ENCODE results near the gene GLUL.

The GLUL gene

DNA sequence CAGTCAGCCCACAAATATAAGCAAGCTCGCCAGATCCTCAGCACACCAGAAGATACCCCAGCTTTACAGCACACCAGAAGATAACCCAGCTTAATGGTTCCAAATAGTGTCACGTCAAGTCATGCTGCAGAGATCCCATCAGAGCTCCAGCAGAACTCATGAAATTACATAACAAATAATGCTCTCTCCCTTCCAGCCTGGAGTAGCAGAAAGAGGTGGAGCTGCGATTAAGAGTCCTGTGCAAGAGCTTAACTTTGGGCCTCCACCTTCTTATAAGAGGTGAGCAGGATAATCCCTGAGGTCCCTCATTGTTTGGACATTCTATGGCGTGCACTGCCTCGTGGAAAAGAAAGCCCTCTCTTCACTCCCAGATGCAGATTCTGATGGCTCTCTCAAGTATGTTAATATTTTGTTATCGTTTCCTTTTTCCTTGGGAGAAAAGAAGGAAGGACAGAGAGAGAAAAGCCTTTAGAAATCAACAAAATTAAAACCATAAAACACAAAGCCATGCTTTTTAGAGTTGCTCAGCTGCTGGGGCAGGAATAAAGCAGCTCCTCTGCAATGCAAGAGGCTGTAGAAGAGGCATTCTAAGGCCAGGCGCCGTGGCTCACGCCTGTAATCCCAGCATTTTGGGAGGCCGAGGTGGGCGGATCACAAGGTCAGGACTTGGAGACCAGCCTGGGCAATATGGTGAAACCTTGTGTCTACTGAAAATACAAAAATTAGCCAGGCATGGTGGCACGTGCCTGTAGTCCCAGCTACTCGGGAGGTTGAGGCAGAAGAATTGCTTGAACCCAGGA lies 59.1 kb downstream of the GLUL start:
- DNase-seq (ENCODE audit: low read depth in 2 of 2) = no peak
- H3K4me3 ChIP-seq (replicated peaks in 1 of 2; ENCODE audit: low read depth in 2 of 2, low read length in 2 of 2) = no peak overlapping the region
- TF ChIP-seq, protein P1, sequence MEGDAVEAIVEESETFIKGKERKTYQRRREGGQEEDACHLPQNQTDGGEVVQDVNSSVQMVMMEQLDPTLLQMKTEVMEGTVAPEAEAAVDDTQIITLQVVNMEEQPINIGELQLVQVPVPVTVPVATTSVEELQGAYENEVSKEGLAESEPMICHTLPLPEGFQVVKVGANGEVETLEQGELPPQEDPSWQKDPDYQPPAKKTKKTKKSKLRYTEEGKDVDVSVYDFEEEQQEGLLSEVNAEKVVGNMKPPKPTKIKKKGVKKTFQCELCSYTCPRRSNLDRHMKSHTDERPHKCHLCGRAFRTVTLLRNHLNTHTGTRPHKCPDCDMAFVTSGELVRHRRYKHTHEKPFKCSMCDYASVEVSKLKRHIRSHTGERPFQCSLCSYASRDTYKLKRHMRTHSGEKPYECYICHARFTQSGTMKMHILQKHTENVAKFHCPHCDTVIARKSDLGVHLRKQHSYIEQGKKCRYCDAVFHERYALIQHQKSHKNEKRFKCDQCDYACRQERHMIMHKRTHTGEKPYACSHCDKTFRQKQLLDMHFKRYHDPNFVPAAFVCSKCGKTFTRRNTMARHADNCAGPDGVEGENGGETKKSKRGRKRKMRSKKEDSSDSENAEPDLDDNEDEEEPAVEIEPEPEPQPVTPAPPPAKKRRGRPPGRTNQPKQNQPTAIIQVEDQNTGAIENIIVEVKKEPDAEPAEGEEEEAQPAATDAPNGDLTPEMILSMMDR (IDR thresholded peaks at IDR 0.05; ENCODE audit: low read depth, low read length) = no peak

All from cardiac fibroblast (primary cell).